GM12874 (cell line): ENCODE data around the gene KLHL29.

Source experiments
- CTCF ChIP-seq: IDR thresholded peaks from 2 replicates; pipeline ENCODE4 v1.5.1; 2011; ENCODE audit warnings: low read depth, mild to moderate bottlenecking, control low read depth, low read length, moderate library complexity; ENCODE audit not compliant: insufficient read depth

KLHL29 gene

GRCh38 chr2:23618265-23618664 lies 233.3 kb downstream of the KLHL29 start:
- no peak for TF ChIP-seq CTCF

- TF ChIP-seq CTCF: no peak
These were observed 234.0 kb downstream of the KLHL29 start for GRCh38 chr2:23618794-23619530.

- TF ChIP-seq CTCF: no peak
These were observed 235.0 kb downstream of the KLHL29 start for GRCh38 chr2:23619941-23620340.

- no peak for TF ChIP-seq CTCF
These were observed 235.9 kb downstream of the KLHL29 start for GRCh38 chr2:23620841-23621341.

GRCh38 chr2:23621616-23622015 lies 236.6 kb downstream of the KLHL29 start:
- no peak for TF ChIP-seq CTCF

- TF ChIP-seq CTCF: no peak
These were observed 237.5 kb downstream of the KLHL29 start for GRCh38 chr2:23622466-23622865.

GRCh38 chr2:23622966-23623675 lies 238.1 kb downstream of the KLHL29 start:
- TF ChIP-seq CTCF: no peak
